Keratinocyte (primary cell): Measurements from ENCODE around the gene PTPN13. TPM values are rescaled to one million over a fixed set of nuclear protein-coding genes. Genes with fewer than 3 reads are reported as not detected.

Experiments
- DNase-seq: peaks from one replicate; pipeline ENCODE4 v3.0.0-alpha.2; 2011; ENCODE audit warnings: low read depth, missing footprints, low spot score
- FAIRE-seq: peaks from 2 replicates; lab custom pipeline; 2011; peaks lifted over from hg19 to GRCh38; lab: Jason Lieb, UNC
- H2AFZ ChIP-seq: 2 replicates; pipeline ENCODE4 v1.6.0; 2012; ENCODE audit warnings: low read length, control low read depth, inconsistent platforms; ENCODE audit not compliant: control insufficient read depth
- H3K27ac ChIP-seq: 2 replicates; pipeline ENCODE4 v1.5.1; 2011; ENCODE audit warnings: low read length; ENCODE audit not compliant: control insufficient read depth, insufficient read depth
- H3K27me3 ChIP-seq: 3 replicates; pipeline ENCODE4 v1.6.0; 2011; ENCODE audit warnings: low read length; ENCODE audit not compliant: control insufficient read depth, insufficient read depth; ENCODE audit errors: extremely low read depth
- H3K36me3 ChIP-seq, 2 experiments: 2 replicates in 1 of 2; 3 replicates in 1 of 2; pipeline ENCODE4 v1.5.1; 2011; ENCODE audit warnings: low read length in 2 of 2, mild to moderate bottlenecking in 1 of 2; ENCODE audit not compliant: control insufficient read depth in 2 of 2, insufficient read depth in 2 of 2; ENCODE audit errors: extremely low read depth in 1 of 2
- H3K4me1 ChIP-seq: 3 replicates; pipeline ENCODE4 v1.5.1; 2011; ENCODE audit warnings: low read length; ENCODE audit not compliant: control insufficient read depth, insufficient read depth; ENCODE audit errors: extremely low read depth
- H3K4me2 ChIP-seq: 3 replicates; pipeline ENCODE4 v1.6.0; 2011; ENCODE audit warnings: low read depth, low read length; ENCODE audit not compliant: control insufficient read depth, insufficient read depth; ENCODE audit errors: extremely low read depth
- H3K4me3 ChIP-seq, 3 experiments: fragments of 200-600 bp in 1 of 3; sonication (generic) in 1 of 3; 2 replicates in 2 of 3; 3 replicates in 1 of 3; pipeline ENCODE4 v1.5.1; 2011 to 2016; ENCODE audit warnings: low read length in 3 of 3, mild to moderate bottlenecking in 3 of 3, control low read depth in 2 of 3, inconsistent platforms in 1 of 3, low read depth in 1 of 3, mixed read lengths in 1 of 3, mixed run types in 1 of 3, moderate library complexity in 1 of 3; ENCODE audit not compliant: control insufficient read depth in 2 of 3, insufficient read depth in 2 of 3; ENCODE audit errors: extremely low read depth in 1 of 3
- H3K79me2 ChIP-seq: 2 replicates; pipeline ENCODE4 v1.6.0; 2012; ENCODE audit warnings: low read length; ENCODE audit not compliant: control insufficient read depth, insufficient read depth
- H3K9ac ChIP-seq: 3 replicates; pipeline ENCODE4 v1.6.0; 2011; ENCODE audit warnings: low read length; ENCODE audit not compliant: control insufficient read depth, insufficient read depth; ENCODE audit errors: extremely low read depth
- H3K9me1 ChIP-seq: 3 replicates; pipeline ENCODE4 v1.6.0; 2011; ENCODE audit warnings: low read length; ENCODE audit not compliant: control insufficient read depth, insufficient read depth; ENCODE audit errors: extremely low read depth
- H3K9me3 ChIP-seq: 2 replicates; pipeline ENCODE4 v1.5.1; 2012; ENCODE audit warnings: low read depth, low read length; ENCODE audit not compliant: control insufficient read depth
- H4K20me1 ChIP-seq: 3 replicates; pipeline ENCODE4 v1.6.0; 2011; ENCODE audit warnings: low read length; ENCODE audit not compliant: control insufficient read depth, insufficient read depth; ENCODE audit errors: extremely low read depth
- CTCF ChIP-seq, 3 experiments: IDR thresholded peaks in 1 of 3; conservative IDR thresholded peaks in 1 of 3; optimal IDR thresholded peaks in 1 of 3; 2 replicates in 2 of 3; 3 replicates in 1 of 3; pipeline versions ENCODE3 to v1.5.1; 2011; ENCODE audit warnings: low read length in 3 of 3, mild to moderate bottlenecking in 3 of 3, moderate library complexity in 2 of 3, control low read depth in 1 of 3, inconsistent platforms in 1 of 3; ENCODE audit not compliant: insufficient read depth in 2 of 3; ENCODE audit errors: extremely low read depth in 1 of 3
- EZH2 ChIP-seq: IDR thresholded peaks from one replicate; pipeline ENCODE4 v1.6.1; 2012; ENCODE audit warnings: inconsistent platforms, mild to moderate bottlenecking, low read length, moderate library complexity
- dilution Hi-C: fragments of 300-500 bp; cut with MboI; formaldehyde crosslinking; loops from one replicate; pipeline ENCODE4 v1.7.0; 2020; ENCODE audit warnings: low sequenced_read_pairs; ENCODE audit not compliant: extremely low pct_ligation_motif_present
- polyA plus RNA-seq, 5 experiments: library from polyadenylated mRNA; depleted of rRNA in 3 of 5; stranded (reverse) in 3 of 5; stranded (forward) in 1 of 5; unstranded in 1 of 5; fragments of >200 nt; gene quantifications; 1 replicate in 1 of 5; 2 replicates in 3 of 5; 3 replicates in 1 of 5; pipeline versions ENCODE4 v1.2.1 to v1.2.3, GENCODE V29; 2011 to 2012; ENCODE audit warnings: missing spikeins in 2 of 5, low read depth in 1 of 5, low replicate concordance in 1 of 5

The PTPN13 gene
- polyA plus RNA-seq, 1 donor (not counting 4 experiments of a cell fraction or from before 2014, with no cell fraction given) = 37.6 TPM

- no peaks in the 10 kb centered on the region for H3K9me1 ChIP-seq
- DNase-seq = no peak
- H3K4me2 ChIP-seq = no peak overlapping the region
- no peak for FAIRE-seq
- H2AFZ ChIP-seq = no peak overlapping the region
- no peak overlapping the region for H3K9ac ChIP-seq
- no peaks in the 10 kb centered on the region for H3K9me3 ChIP-seq
- no peaks in the 10 kb centered on the region for H3K36me3 ChIP-seq
- no peak overlapping the region for H3K27ac ChIP-seq
- TF ChIP-seq CTCF (optimal IDR thresholded peaks at IDR 0.05 in 1 of 3, IDR thresholded peaks at IDR 0.05 in 1 of 3, conservative IDR thresholded peaks at IDR 0.05 in 1 of 3; ENCODE audit: extremely low read depth in 1 of 3, insufficient read depth in 2 of 3, low read length in 3 of 3) = no peak
- no peaks in the 10 kb centered on the region for H3K27me3 ChIP-seq
- H3K4me1 ChIP-seq = peaks cover 22% of the 10 kb centered on the region
- H3K79me2 ChIP-seq = peaks cover 36% of the 10 kb centered on the region
- dilution Hi-C loops = no loop called here
- H3K4me3 ChIP-seq = no peak overlapping the region
- no peaks in the 10 kb centered on the region for H4K20me1 ChIP-seq
Observed at GRCh38 chr4:86657382-86657781, 63.3 kb downstream of the PTPN13 start.

DNA sequence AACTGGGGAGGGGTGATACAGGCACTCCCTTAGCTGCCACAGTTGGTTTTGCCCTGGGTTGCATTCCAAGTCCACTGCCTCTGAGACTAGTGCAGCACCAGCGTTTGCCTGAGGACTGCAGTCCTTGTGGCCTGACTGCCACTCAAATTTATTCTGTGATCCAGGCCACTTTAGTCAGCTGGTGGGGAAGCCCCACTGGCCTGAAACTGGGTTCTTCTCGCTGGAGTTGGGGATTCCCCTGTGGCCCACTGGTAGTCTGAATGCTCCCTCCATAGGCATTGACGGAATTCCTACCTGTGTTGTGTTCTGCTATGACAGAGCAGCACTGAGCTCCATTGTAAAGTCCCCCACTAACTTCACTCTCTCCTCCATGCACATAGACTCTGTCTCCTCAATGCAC, 63.8 kb downstream of the PTPN13 start:
- no peaks in the 10 kb centered on the region for H3K27me3 ChIP-seq
- H3K9ac ChIP-seq = no peak overlapping the region
- no peaks in the 10 kb centered on the region for H3K36me3 ChIP-seq
- no peaks in the 10 kb centered on the region for H3K9me3 ChIP-seq
- H3K4me3 ChIP-seq = no peak overlapping the region
- peaks cover 22% of the 10 kb centered on the region for H3K4me1 ChIP-seq
- H3K27ac ChIP-seq = no peak overlapping the region
- TF ChIP-seq CTCF (optimal IDR thresholded peaks at IDR 0.05 in 1 of 3, IDR thresholded peaks at IDR 0.05 in 1 of 3, conservative IDR thresholded peaks at IDR 0.05 in 1 of 3; ENCODE audit: extremely low read depth in 1 of 3, insufficient read depth in 2 of 3, low read length in 3 of 3) = no peak
- no peak for TF ChIP-seq EZH2
- DNase-seq (no peak), FAIRE-seq (peak; percentile 17)
- H3K4me2 ChIP-seq = no peak overlapping the region
- no peaks in the 10 kb centered on the region for H3K9me1 ChIP-seq
- H3K79me2 ChIP-seq = peaks cover 36% of the 10 kb centered on the region
- dilution Hi-C loops = no loop called here
- no peaks in the 10 kb centered on the region for H4K20me1 ChIP-seq
- no peak overlapping the region for H2AFZ ChIP-seq
